IMR-90 (cell line): Measurements from ENCODE around the gene BCO2. TPM values are rescaled to one million over a fixed set of nuclear protein-coding genes. Genes with fewer than 3 reads are reported as not detected.

ENCODE experiments used
- ATAC-seq: fragments of 200-7000 bp; cut with Tn5 transposase; 2 replicates; pipeline ENCODE4 v1.9.1; 2020; ENCODE audit warnings: low read depth, mild to moderate bottlenecking, moderate library complexity
- BruUV-seq: library from RNA; stranded (reverse); fragments of 400-500 nt; replicated peaks from 2 replicates; lab custom pipeline; 2021; lab: Mats Ljungman, UMichigan
- CTCF ChIA-PET: fragments of 300-600 bp; formaldehyde crosslinking; extraction: SDS; loops from one replicate; lab custom pipeline; 2021; ENCODE audit warnings: antibody characterized with exemption; lab: Yijun Ruan, JAX
- POLR2A ChIA-PET: fragments of 300-600 bp; sonication (Branson Sonifier 250); formaldehyde crosslinking; loops from one replicate; lab custom pipeline; 2022; ENCODE audit warnings: antibody characterized with exemption; ENCODE audit not compliant: unreplicated experiment; lab: Charles Lee
- DNase-seq: peaks from one replicate; pipeline ENCODE4 v3.0.0; 2013
- H2AFZ ChIP-seq: replicated peaks from 2 replicates; pipeline ENCODE3; 2013; ENCODE audit warnings: low read length, mild to moderate bottlenecking; ENCODE audit not compliant: poor library complexity
- H2AK5ac ChIP-seq: 2 replicates; pipeline ENCODE4 v1.6.1; 2013; ENCODE audit warnings: low read depth, low read length, inconsistent platforms
- H2AK9ac ChIP-seq: replicated peaks from 2 replicates; pipeline ENCODE3; 2013; ENCODE audit warnings: mild to moderate bottlenecking, low read depth, low read length, moderate library complexity; ENCODE audit not compliant: poor library complexity
- H2BK120ac ChIP-seq: 2 replicates; pipeline ENCODE4 v1.6.1; 2013; ENCODE audit warnings: low read depth, low read length, inconsistent platforms
- H2BK15ac ChIP-seq: 3 replicates; pipeline ENCODE4 v1.6.1; 2013; ENCODE audit warnings: low read depth, low read length, inconsistent platforms
- H2BK20ac ChIP-seq: 2 replicates; pipeline ENCODE4 v1.6.1; 2013; ENCODE audit warnings: low read depth, mild to moderate bottlenecking, inconsistent platforms, low read length, moderate library complexity
- H2BK5ac ChIP-seq: 2 replicates; pipeline ENCODE4 v1.6.1; 2013; ENCODE audit warnings: mild to moderate bottlenecking, low read depth, low read length, inconsistent platforms; ENCODE audit not compliant: poor library complexity, severe bottlenecking
- H3K14ac ChIP-seq: replicated peaks from 2 replicates; pipeline ENCODE4 v1.6.1; 2013; ENCODE audit warnings: low read depth, low read length, inconsistent platforms
- H3K18ac ChIP-seq: 2 replicates; pipeline ENCODE4 v1.6.1; 2013; ENCODE audit warnings: low read depth, low read length, control low read depth
- H3K23ac ChIP-seq: 2 replicates; pipeline ENCODE4 v1.6.1; 2013; ENCODE audit warnings: low read depth, low read length, inconsistent platforms
- H3K27ac ChIP-seq: 2 replicates; pipeline ENCODE4 v1.5.1; 2013; ENCODE audit warnings: mild to moderate bottlenecking, control low read depth, low read length; ENCODE audit not compliant: insufficient read depth
- H3K27me3 ChIP-seq: 2 replicates; pipeline ENCODE4 v1.6.1; 2013; ENCODE audit warnings: low read length; ENCODE audit not compliant: control insufficient read depth, insufficient read depth
- H3K36me3 ChIP-seq: 2 replicates; pipeline ENCODE4 v1.6.1; 2013; ENCODE audit warnings: low read length, mixed read lengths; ENCODE audit not compliant: control insufficient read depth, insufficient read depth
- H3K4ac ChIP-seq: 2 replicates; pipeline ENCODE4 v1.6.1; 2013; ENCODE audit warnings: low read depth, low read length, inconsistent platforms
- H3K4me1 ChIP-seq: 2 replicates; pipeline ENCODE4 v1.6.1; 2013; ENCODE audit warnings: low read length, mixed read lengths; ENCODE audit not compliant: control insufficient read depth, insufficient read depth
- H3K4me2 ChIP-seq: 2 replicates; pipeline ENCODE4 v1.6.1; 2013; ENCODE audit warnings: low read depth, mild to moderate bottlenecking, control low read depth, low read length, moderate library complexity
- H3K4me3 ChIP-seq: 2 replicates; pipeline ENCODE4 v1.5.1; 2013; ENCODE audit warnings: low read depth, mild to moderate bottlenecking, control low read depth, low read length, moderate library complexity; ENCODE audit not compliant: insufficient read depth
- H3K56ac ChIP-seq: 2 replicates; pipeline ENCODE4 v1.6.1; 2013; ENCODE audit warnings: low read length, inconsistent platforms; ENCODE audit not compliant: insufficient read depth; ENCODE audit errors: extremely low read depth
- H3K79me1 ChIP-seq, 2 experiments: 2 replicates each; pipeline ENCODE4 v1.6.1; 2013; ENCODE audit warnings: low read length in 2 of 2, inconsistent platforms in 1 of 2, low read depth in 1 of 2
- H3K9ac ChIP-seq: 2 replicates; pipeline ENCODE4 v1.6.1; 2013; ENCODE audit warnings: low read depth, low read length, control low read depth
- H3K9me1 ChIP-seq: 2 replicates; pipeline ENCODE4 v1.6.1; 2013; ENCODE audit warnings: low read length, inconsistent platforms; ENCODE audit not compliant: insufficient read depth
- H3K9me3 ChIP-seq: 2 replicates; pipeline ENCODE4 v1.6.1; 2013; ENCODE audit warnings: low read length; ENCODE audit not compliant: control insufficient read depth, insufficient read depth
- H4K20me1 ChIP-seq: 2 replicates; pipeline ENCODE4 v1.6.1; 2013; ENCODE audit warnings: low read length, inconsistent platforms; ENCODE audit not compliant: insufficient read depth
- H4K5ac ChIP-seq: 2 replicates; pipeline ENCODE4 v1.6.1; 2013; ENCODE audit warnings: mild to moderate bottlenecking, low read depth, low read length, control low read depth
- H4K8ac ChIP-seq, 2 experiments: 2 replicates each; pipeline ENCODE4 v1.6.1; 2013; ENCODE audit warnings: low read depth in 2 of 2, low read length in 2 of 2, control low read depth in 1 of 2, inconsistent platforms in 1 of 2
- H4K91ac ChIP-seq: 2 replicates; pipeline ENCODE4 v1.6.1; 2013; ENCODE audit warnings: low read depth, low read length, inconsistent platforms; ENCODE audit not compliant: insufficient read depth
- BHLHE40 ChIP-seq: fragments of 150-350 bp; IDR thresholded peaks from 2 replicates; pipeline ENCODE4 v1.6.1; 2016; ENCODE audit warnings: mild to moderate bottlenecking, low read depth, low read length
- CEBPB ChIP-seq: IDR thresholded peaks from 2 replicates; pipeline ENCODE4 v1.6.1; 2012; ENCODE audit warnings: low read depth, low read length, improper control_type of control experiment
- FOS ChIP-seq: fragments of 150-350 bp; IDR thresholded peaks from 2 replicates; pipeline ENCODE4 v1.6.1; 2016; ENCODE audit warnings: low read depth, low read length
- MAZ ChIP-seq: IDR thresholded peaks from 2 replicates; pipeline ENCODE4 v1.6.1; 2012; ENCODE audit warnings: low read depth, mild to moderate bottlenecking, low read length, improper control_type of control experiment, moderate library complexity, borderline replicate concordance
- MXI1 ChIP-seq: IDR thresholded peaks from 2 replicates; pipeline ENCODE4 v1.6.1; 2012; ENCODE audit warnings: low read depth, mild to moderate bottlenecking, low read length, moderate library complexity, borderline replicate concordance
- NFE2L2 ChIP-seq: fragments of 150-350 bp; IDR thresholded peaks from 2 replicates; pipeline ENCODE4 v1.6.1; 2016; ENCODE audit warnings: low read depth, mild to moderate bottlenecking, low read length
- POLR2A ChIP-seq: IDR thresholded peaks from 2 replicates; pipeline ENCODE4 v1.6.1; 2012; ENCODE audit warnings: mild to moderate bottlenecking, low read depth, low read length
- RAD21 ChIP-seq: IDR thresholded peaks from 2 replicates; pipeline ENCODE4 v1.6.1; 2012; ENCODE audit warnings: low read length, improper control_type of control experiment
- RCOR1 ChIP-seq: IDR thresholded peaks from 2 replicates; pipeline ENCODE4 v1.6.1; 2012; ENCODE audit warnings: mild to moderate bottlenecking, low read length, improper control_type of control experiment; ENCODE audit not compliant: insufficient replicate concordance
- RFX5 ChIP-seq: IDR thresholded peaks from 2 replicates; pipeline ENCODE4 v1.8.0; 2012; ENCODE audit warnings: low read depth, mild to moderate bottlenecking, low read length, moderate library complexity
- SMC3 ChIP-seq: fragments of 150-350 bp; IDR thresholded peaks from 2 replicates; pipeline ENCODE4 v1.6.1; 2016; ENCODE audit warnings: low read depth, mild to moderate bottlenecking, antibody characterized with exemption, low read length, moderate library complexity
- WGBS, 2 experiments: methylation state at CpG; one replicate each; pipeline versions ENCODE4 v1.1.5 to v1.1.7; 2013; ENCODE audit warnings: missing lambda C conversion rate in 2 of 2; ENCODE audit not compliant: insufficient read length in 1 of 2; ENCODE audit errors: extremely low coverage in 2 of 2; 5-methylcytosine and 5-hydroxymethylcytosine counted together
- dilution Hi-C: fragments of 300-500 bp; cut with HindIII; formaldehyde crosslinking; loops from one replicate; pipeline ENCODE4 v1.14.3; 2018; ENCODE audit warnings: low sequenced_read_pairs; ENCODE audit not compliant: unreplicated experiment
- in situ Hi-C: fragments of 300-500 bp; cut with MboI; formaldehyde crosslinking; loops from 3 replicates; pipeline ENCODE4 v1.14.3; 2019; ENCODE audit warnings: low sequenced_read_pairs, inconsistent platforms, mixed read lengths
- intact Hi-C: fragments of 100-400 bp; cut with micrococcal nuclease; formaldehyde crosslinking; loops from 2 replicates; pipeline ENCODE4 v1.10.0; 2022
- polyA plus RNA-seq, 3 experiments: library from polyadenylated mRNA; depleted of rRNA; stranded (reverse); fragments of >200 nt; gene quantifications; 2 replicates each; pipeline ENCODE4 v1.2.3, GENCODE V29; 2012; ENCODE audit warnings: low replicate concordance in 1 of 3
- total RNA-seq: library from RNA; depleted of rRNA; stranded (reverse); fragments of >200 nt; gene quantifications from 2 replicates; pipeline ENCODE4 v1.2.3, GENCODE V29; 2012
- TF ChIP-seq, protein P1 (sequence below): fragments of 150-350 bp; IDR thresholded peaks from 2 replicates; pipeline ENCODE4 v1.6.1; 2016; ENCODE audit warnings: low read depth, mild to moderate bottlenecking, low read length, moderate library complexity, borderline replicate concordance
- TF ChIP-seq, protein P2 (sequence below): fragments of 150-350 bp; IDR thresholded peaks from 2 replicates; pipeline ENCODE4 v1.6.1; 2017; ENCODE audit warnings: mild to moderate bottlenecking, antibody characterized with exemption, low read length, low read depth
- TF ChIP-seq, protein P3 (sequence below): conservative IDR thresholded peaks from 2 replicates; pipeline ENCODE4 v1.5.1; 2012; ENCODE audit warnings: mild to moderate bottlenecking, low read depth, low read length, improper control_type of control experiment

The BCO2 gene
- total and polyA plus RNA-seq, 2 of the 4 experiments (the other 2 are of a cell fraction): 0.18 to 0.68 TPM

- H2BK15ac ChIP-seq: no peak overlapping the region
- no peaks in the 10 kb centered on the region for H4K20me1 ChIP-seq
- intact Hi-C loops (loop anchor here (2.0 kb wide), 1 partner anchor 40 kb away; the partner anchor contains the start of gene PTS), in situ Hi-C loops (no loop called here), dilution Hi-C loops (no loop called here)
- H3K9me1 ChIP-seq: 0 out of 2 replicates have a peak, but pooled peaks cover 6% of the 10 kb centered on the region
- no peaks in the 10 kb centered on the region for H3K36me3 ChIP-seq
- H3K79me1 ChIP-seq: no peaks in the 10 kb centered on the region
- peak overlapping the region; percentile 63 for H3K4ac ChIP-seq
- H2BK5ac ChIP-seq: peak overlapping the region; percentile 2
- no peak for ATAC-seq
- no peak overlapping the region for H3K56ac ChIP-seq
- peak overlapping the region; percentile 55; the same call in 1 of the 2 replicates for H3K14ac ChIP-seq
- no peak overlapping the region for H4K91ac ChIP-seq
- H2AFZ ChIP-seq: no peak overlapping the region
- ChIA-PET POLR2A (no interaction called here), CTCF (no interaction called here)
- no peak overlapping the region for H4K8ac ChIP-seq
- no peak for DNase-seq
- TF ChIP-seq, protein P1, sequence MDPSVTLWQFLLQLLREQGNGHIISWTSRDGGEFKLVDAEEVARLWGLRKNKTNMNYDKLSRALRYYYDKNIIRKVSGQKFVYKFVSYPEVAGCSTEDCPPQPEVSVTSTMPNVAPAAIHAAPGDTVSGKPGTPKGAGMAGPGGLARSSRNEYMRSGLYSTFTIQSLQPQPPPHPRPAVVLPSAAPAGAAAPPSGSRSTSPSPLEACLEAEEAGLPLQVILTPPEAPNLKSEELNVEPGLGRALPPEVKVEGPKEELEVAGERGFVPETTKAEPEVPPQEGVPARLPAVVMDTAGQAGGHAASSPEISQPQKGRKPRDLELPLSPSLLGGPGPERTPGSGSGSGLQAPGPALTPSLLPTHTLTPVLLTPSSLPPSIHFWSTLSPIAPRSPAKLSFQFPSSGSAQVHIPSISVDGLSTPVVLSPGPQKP: no peak
- no peak for TF ChIP-seq FOS
- TF ChIP-seq RAD21: no peak
- no peak for TF ChIP-seq NFE2L2
- TF ChIP-seq, protein P2, sequence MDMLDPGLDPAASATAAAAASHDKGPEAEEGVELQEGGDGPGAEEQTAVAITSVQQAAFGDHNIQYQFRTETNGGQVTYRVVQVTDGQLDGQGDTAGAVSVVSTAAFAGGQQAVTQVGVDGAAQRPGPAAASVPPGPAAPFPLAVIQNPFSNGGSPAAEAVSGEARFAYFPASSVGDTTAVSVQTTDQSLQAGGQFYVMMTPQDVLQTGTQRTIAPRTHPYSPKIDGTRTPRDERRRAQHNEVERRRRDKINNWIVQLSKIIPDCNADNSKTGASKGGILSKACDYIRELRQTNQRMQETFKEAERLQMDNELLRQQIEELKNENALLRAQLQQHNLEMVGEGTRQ: no peak
- TF ChIP-seq, protein P3, sequence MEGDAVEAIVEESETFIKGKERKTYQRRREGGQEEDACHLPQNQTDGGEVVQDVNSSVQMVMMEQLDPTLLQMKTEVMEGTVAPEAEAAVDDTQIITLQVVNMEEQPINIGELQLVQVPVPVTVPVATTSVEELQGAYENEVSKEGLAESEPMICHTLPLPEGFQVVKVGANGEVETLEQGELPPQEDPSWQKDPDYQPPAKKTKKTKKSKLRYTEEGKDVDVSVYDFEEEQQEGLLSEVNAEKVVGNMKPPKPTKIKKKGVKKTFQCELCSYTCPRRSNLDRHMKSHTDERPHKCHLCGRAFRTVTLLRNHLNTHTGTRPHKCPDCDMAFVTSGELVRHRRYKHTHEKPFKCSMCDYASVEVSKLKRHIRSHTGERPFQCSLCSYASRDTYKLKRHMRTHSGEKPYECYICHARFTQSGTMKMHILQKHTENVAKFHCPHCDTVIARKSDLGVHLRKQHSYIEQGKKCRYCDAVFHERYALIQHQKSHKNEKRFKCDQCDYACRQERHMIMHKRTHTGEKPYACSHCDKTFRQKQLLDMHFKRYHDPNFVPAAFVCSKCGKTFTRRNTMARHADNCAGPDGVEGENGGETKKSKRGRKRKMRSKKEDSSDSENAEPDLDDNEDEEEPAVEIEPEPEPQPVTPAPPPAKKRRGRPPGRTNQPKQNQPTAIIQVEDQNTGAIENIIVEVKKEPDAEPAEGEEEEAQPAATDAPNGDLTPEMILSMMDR: no peak
- TF ChIP-seq CEBPB: no peak
- TF ChIP-seq MXI1: no peak
- TF ChIP-seq MAZ: no peak
- TF ChIP-seq BHLHE40: no peak
- TF ChIP-seq RFX5: no peak
- no peak for TF ChIP-seq RCOR1
- no peak for TF ChIP-seq POLR2A
- TF ChIP-seq SMC3: no peak
- H3K9ac ChIP-seq: no peak overlapping the region
- H3K9me3 ChIP-seq: no peaks in the 10 kb centered on the region
- no peaks in the 10 kb centered on the region for H3K27me3 ChIP-seq
- H3K18ac ChIP-seq: peak overlapping the region; percentile 22; the same call in 1 of the 2 replicates
- no peak overlapping the region for H3K4me2 ChIP-seq
- peak overlapping the region; percentile 59; the same call in 1 of the 2 replicates for H2AK5ac ChIP-seq
- no TSS peak for BruUV-seq
- H3K27ac ChIP-seq: no peak overlapping the region
- peak overlapping the region; percentile 64; the same call in 1 of the 2 replicates for H4K5ac ChIP-seq
- H2BK20ac ChIP-seq: no peak overlapping the region
- no peak overlapping the region for H3K23ac ChIP-seq
- peaks cover 12% of the 10 kb centered on the region for H3K4me1 ChIP-seq
- no peak overlapping the region for H3K4me3 ChIP-seq
- H2BK120ac ChIP-seq: peak overlapping the region; percentile 58
- H2AK9ac ChIP-seq: no peak overlapping the region
- WGBS, 2 experiments: no CpG with 5 or more reads among the region's 3 CpGs
Observed at GRCh38 chr11:112266410-112266778, 91.1 kb downstream of the BCO2 start.
